Omental fat pad (tissue), 4 donors: ENCODE data around the gene PGM1. TPM values are rescaled to one million over a fixed set of nuclear protein-coding genes. Genes with fewer than 3 reads are reported as not detected.

Experiments
- ATAC-seq: fragments of 150-250 bp; one replicate; pipeline ENCODE4 v1.9.1; 2016; ENCODE audit warnings: mild to moderate bottlenecking, moderate library complexity; ENCODE audit not compliant: low FRiP score
- DNase-seq: peaks from one replicate; pipeline ENCODE4 v3.0.0-alpha.2; 2019; ENCODE audit warnings: low spot score
- total RNA-seq, 4 donors: library from RNA; depleted of rRNA; stranded (reverse); fragments of >200 nt; gene quantifications; one replicate each; pipeline ENCODE4 v1.1.0, GENCODE V29; 2016
- TF ChIP-seq, protein P1 (sequence below), 3 donors: fragments of 450-650 bp; IDR thresholded peaks; one replicate each; pipeline ENCODE4 v1.5.1; 2016 to 2017; ENCODE audit warnings: antibody characterized with exemption in 3 of 3, mild to moderate bottlenecking in 3 of 3, moderate library complexity in 2 of 3

The PGM1 gene
- total RNA-seq, 4 donors from 2014 or later: 71.2 to 312 (median 162) TPM

DNA sequence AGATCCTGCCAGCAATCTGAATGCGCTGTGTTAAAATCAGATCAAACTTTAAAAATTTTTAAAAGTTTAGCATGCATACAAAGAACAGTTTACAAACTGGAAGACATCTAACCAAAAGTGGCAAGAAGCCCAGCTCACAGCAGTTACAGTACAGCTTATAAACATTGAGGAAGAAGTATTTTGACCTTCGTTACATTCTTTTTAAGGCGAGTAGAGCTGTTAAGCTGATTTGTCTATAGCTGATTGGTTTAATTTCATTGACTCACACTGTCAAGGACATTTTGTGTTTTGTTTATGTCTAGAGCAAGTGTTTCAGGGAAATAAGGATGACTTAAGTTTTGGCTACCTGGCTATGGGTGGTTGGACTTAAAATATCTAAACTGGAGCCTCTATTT, 3.0 kb upstream of the PGM1 start:
- ATAC-seq: no peak
- TF ChIP-seq, protein P1, sequence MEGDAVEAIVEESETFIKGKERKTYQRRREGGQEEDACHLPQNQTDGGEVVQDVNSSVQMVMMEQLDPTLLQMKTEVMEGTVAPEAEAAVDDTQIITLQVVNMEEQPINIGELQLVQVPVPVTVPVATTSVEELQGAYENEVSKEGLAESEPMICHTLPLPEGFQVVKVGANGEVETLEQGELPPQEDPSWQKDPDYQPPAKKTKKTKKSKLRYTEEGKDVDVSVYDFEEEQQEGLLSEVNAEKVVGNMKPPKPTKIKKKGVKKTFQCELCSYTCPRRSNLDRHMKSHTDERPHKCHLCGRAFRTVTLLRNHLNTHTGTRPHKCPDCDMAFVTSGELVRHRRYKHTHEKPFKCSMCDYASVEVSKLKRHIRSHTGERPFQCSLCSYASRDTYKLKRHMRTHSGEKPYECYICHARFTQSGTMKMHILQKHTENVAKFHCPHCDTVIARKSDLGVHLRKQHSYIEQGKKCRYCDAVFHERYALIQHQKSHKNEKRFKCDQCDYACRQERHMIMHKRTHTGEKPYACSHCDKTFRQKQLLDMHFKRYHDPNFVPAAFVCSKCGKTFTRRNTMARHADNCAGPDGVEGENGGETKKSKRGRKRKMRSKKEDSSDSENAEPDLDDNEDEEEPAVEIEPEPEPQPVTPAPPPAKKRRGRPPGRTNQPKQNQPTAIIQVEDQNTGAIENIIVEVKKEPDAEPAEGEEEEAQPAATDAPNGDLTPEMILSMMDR (IDR thresholded peaks at IDR 0.05): no peak

DNA sequence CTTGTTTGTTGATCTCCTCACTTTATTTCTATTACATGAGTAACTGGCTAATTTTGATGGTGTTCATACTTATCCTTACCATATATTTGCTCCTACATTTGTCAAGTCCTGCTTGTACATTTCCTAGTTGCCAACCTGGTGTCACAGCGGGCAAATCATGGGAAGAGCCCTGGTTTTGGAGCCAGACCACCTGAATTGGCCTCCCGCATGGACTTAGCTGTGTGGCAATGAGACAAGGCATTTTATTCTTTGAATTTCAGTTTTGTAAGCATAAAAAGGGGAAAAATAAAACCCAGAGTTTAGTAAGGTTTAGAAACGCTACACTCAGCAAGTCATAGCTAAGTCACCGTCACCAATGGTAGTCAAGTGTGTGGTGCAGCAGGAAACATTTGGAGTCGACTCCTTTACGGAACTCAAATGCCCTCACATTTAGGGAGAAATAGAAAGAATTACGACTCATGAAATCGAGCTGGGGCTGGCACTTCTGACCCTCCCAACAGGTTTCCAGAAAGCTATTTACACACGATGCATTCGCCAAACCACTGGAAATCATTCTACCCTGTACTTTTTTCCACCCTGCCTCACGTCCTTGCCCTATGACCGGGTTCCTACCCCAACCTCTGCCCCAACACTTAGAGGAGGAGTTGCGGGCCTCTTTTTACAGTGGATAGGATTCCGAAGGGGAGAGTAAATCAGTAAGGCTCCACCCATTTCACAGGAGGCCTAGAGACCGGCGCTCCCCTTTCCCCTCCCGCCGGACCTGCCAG, 492 bp upstream of the PGM1 start:
- TF ChIP-seq, protein P1 (IDR thresholded peaks at IDR 0.05): no peak
- DNase-seq: no peak
- no peak for ATAC-seq

More for the DNA sequence above, 3.0 kb upstream of the PGM1 start:
- no peak for DNase-seq

DNA sequence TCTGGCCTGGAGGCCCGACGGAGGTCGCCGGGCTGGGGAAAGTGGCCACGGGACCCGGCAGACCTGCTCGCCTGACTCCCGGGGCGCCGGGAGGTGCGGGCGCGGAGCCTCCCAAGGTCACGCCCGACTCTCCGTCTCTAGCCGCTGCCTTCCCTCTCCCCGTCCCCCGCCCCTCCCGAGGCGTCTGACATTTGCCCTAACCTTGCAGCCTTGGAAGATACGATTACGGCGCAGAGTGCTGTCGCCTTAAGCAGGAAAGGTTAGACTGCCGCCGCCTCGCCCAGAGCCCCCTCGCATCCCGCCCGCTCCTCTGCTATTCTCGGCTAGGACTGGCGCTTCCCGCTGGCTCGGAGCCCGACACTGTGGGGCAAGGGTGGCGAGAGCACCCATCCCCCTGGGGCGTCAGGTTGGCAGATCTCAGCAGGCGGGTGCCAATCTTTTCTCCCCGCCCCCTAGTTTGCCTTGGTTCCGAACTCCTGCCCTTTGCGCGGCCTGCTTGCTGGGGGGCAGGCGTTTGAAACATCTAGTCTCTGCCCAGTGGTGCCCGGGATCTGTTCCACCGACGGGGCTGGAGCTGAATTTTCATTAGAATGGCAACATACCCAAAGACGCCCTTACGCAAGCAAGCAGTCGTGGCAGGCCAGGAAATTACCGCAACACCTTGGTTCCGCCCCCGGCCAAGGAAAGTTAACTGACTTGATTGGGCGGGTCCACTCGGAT, 835 bp downstream of the PGM1 start:
- DNase-seq (peak; percentile 57), ATAC-seq (peak; percentile 51)
- TF ChIP-seq, protein P1 (IDR thresholded peaks at IDR 0.05): no peak

DNA sequence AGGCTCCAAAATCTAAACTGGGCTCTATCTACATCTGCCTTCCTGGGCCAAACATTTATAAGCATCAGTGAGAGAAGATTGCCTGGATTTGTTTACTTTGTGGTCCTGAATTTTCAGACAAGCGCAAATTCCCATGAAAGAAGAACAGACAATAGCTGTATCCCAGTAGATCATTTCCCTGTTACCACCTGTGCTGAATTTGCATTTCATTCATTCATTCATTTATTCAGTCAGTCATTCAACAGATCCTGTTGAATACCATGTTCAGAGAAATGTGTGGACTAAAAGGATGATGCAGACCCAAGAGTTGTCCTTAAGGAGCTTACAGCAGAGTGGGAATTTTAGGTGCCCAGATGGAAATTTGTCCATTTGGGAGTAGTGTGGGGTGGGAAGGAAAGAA, 2.2 kb downstream of the PGM1 start:
- TF ChIP-seq, protein P1 (IDR thresholded peaks at IDR 0.05): no peak
- no peak for ATAC-seq
- no peak for DNase-seq

DNA sequence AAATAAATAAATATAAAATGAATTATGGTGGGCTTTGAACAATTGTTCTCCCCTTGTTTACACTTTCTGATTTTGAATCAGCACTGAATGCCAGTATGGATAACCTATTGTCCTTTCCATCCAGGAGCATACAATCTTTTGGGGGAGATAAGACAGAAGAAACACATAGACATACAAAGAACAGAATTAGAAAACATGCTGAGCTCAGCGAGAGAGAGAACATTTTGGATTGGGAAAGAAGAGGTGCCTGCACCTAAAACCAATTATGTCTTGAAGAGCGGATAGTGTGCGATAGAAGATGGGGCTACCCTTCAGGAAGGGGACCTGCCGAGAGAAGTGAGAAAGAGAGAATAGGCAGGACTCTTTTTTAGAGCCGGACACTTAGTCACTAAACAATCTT, 6.6 kb downstream of the PGM1 start:
- ATAC-seq: no peak
- TF ChIP-seq, protein P1 (IDR thresholded peaks at IDR 0.05): no peak

DNA sequence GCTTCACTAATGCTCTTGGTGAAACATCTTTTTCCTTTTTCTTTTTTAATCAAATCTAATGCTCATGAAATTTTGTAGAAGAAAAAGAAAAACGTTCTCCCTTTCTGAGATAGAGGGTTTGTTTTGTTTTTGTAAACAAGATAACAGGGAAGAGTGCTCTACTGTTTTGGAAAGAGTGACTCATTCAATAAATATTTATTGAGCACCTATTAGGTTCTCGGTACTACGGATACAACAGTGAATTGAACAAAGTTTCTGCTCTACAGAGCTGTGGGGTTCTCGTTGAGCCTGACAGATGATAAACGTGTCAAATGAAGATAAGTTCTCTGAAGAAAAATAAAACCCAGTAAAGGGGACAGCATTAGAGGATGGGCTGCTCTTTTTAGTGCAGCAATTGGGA, 7.0 kb downstream of the PGM1 start:
- TF ChIP-seq, protein P1 (IDR thresholded peaks at IDR 0.05): no peak
- no peak for DNase-seq
- no peak for ATAC-seq

More for the DNA sequence above, 6.6 kb downstream of the PGM1 start:
- DNase-seq: no peak
